ENCODE data around the gene CPNE1. TPM values are rescaled to one million over a fixed set of nuclear protein-coding genes. Genes with fewer than 3 reads are reported as not detected.

The CPNE1 gene
- total and polyA plus RNA-seq, 2 of the 8 experiments (the other 6 are each of a cell fraction or from before 2014, with no cell fraction given): 294 to 346 TPM

DNA sequence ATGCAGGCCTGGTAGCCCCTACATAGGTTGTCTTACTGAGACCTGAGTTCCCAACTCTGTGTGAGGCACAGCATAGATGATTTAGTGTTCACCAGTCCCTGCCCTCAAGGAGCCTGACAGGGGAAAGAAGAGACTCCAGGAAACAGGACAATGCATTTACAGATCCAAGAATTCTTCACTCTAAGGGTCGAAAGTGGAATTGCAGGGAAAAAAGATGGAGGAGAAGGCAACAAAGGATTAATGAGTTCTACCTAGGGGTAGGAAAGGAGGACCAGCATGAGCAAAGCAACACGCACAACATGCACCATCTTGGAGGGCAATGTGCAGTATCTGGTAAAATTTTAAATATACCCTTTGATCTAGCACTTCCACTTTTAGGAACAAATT is 43.1 kb downstream of the CPNE1 start (continued):
- TF ChIP-seq CTCF (IDR thresholded peaks at IDR 0.05; ENCODE audit: control extremely low read depth in 1 of 3, insufficient read depth in 1 of 3, low read depth in 1 of 3, low read length in 3 of 3): peak in 1 of 3 experiments; percentile 44; a peak in 1 of 4 replicates
- TF ChIP-seq RAD21 (IDR thresholded peaks at IDR 0.05 in 1 of 2, conservative IDR thresholded peaks at IDR 0.05 in 1 of 2; ENCODE audit: low read depth in 2 of 2, low read length in 2 of 2): peak in 1 of 2 experiments; percentile 21; a peak in 1 of 4 replicates
- no peak for TF ChIP-seq RXRA (IDR thresholded peaks at IDR 0.05; ENCODE audit: insufficient read depth, low read depth, low read length)
- TF ChIP-seq SIX5 (IDR thresholded peaks at IDR 0.05; ENCODE audit: low read depth, low read length): no peak
